OCI-LY3 (cell line): ENCODE data around the gene MATN1.

Experiments
- H2AFZ ChIP-seq: fragments of 200-600, 300-600 bp; shearing (Covaris generic); 2 replicates; pipeline ENCODE4 v1.6.0; 2014; ENCODE audit warnings: antibody characterized with exemption, low read depth, low read length
- H3K27ac ChIP-seq: fragments of 200-600, 300-600 bp; sonication (generic); 2 replicates; pipeline ENCODE4 v1.5.1; 2014; ENCODE audit warnings: mild to moderate bottlenecking, low read length, moderate library complexity, mixed read lengths
- H3K27me3 ChIP-seq: fragments of 200-600, 300-600 bp; sonication (generic); 2 replicates; pipeline ENCODE4 v1.6.1; 2014; ENCODE audit warnings: low read depth, low read length, mixed read lengths
- H3K36me3 ChIP-seq: fragments of 200-600, 300-600 bp; sonication (generic); replicated peaks from 2 replicates; pipeline ENCODE3; 2014; ENCODE audit warnings: low read depth, low read length, mixed read lengths
- H3K4me1 ChIP-seq: fragments of 300-600, 200-600 bp; sonication (generic); 2 replicates; pipeline ENCODE4 v1.6.1; 2014; ENCODE audit warnings: low read length, mixed read lengths
- H3K4me2 ChIP-seq: fragments of 200-600, 300-600 bp; sonication (generic); 2 replicates; pipeline ENCODE4 v1.6.1; 2014; ENCODE audit warnings: low read length, mixed read lengths
- H3K4me3 ChIP-seq: fragments of 300-600, 200-600 bp; sonication (generic); 2 replicates; pipeline ENCODE4 v1.5.1; 2014; ENCODE audit warnings: antibody characterized with exemption, mild to moderate bottlenecking, low read length, moderate library complexity
- H3K79me2 ChIP-seq: fragments of 300-600, 200-600 bp; shearing (Covaris generic); 2 replicates; pipeline ENCODE4 v1.6.1; 2014; ENCODE audit warnings: mild to moderate bottlenecking, low read length, mixed read lengths
- H3K9ac ChIP-seq: fragments of 300-600, 200-600 bp; shearing (Covaris generic); 2 replicates; pipeline ENCODE4 v1.6.0; 2014; ENCODE audit warnings: mild to moderate bottlenecking, low read length, moderate library complexity
- H3K9me3 ChIP-seq: fragments of 200-600, 300-600 bp; shearing (Covaris generic); 2 replicates; pipeline ENCODE4 v1.6.1; 2014; ENCODE audit warnings: low read length, mixed read lengths; ENCODE audit not compliant: insufficient read depth
- H4K20me1 ChIP-seq: fragments of 200-600, 300-600 bp; sonication (generic); 2 replicates; pipeline ENCODE4 v1.6.1; 2016; ENCODE audit warnings: low read length, mixed read lengths; ENCODE audit not compliant: insufficient read depth
- CTCF ChIP-seq: fragments of 200-600, 300-600 bp; sonication (generic); IDR thresholded peaks from 2 replicates; pipeline ENCODE4 v1.5.1; 2014; ENCODE audit warnings: antibody characterized with exemption, low read length, low read depth
- EZH2phosphoT487 ChIP-seq: fragments of 200-600 bp; shearing (Covaris generic); IDR thresholded peaks from 2 replicates; pipeline ENCODE4 v1.6.1; 2018; ENCODE audit warnings: antibody characterized with exemption, mixed run types, low read depth

Gene MATN1

DNA sequence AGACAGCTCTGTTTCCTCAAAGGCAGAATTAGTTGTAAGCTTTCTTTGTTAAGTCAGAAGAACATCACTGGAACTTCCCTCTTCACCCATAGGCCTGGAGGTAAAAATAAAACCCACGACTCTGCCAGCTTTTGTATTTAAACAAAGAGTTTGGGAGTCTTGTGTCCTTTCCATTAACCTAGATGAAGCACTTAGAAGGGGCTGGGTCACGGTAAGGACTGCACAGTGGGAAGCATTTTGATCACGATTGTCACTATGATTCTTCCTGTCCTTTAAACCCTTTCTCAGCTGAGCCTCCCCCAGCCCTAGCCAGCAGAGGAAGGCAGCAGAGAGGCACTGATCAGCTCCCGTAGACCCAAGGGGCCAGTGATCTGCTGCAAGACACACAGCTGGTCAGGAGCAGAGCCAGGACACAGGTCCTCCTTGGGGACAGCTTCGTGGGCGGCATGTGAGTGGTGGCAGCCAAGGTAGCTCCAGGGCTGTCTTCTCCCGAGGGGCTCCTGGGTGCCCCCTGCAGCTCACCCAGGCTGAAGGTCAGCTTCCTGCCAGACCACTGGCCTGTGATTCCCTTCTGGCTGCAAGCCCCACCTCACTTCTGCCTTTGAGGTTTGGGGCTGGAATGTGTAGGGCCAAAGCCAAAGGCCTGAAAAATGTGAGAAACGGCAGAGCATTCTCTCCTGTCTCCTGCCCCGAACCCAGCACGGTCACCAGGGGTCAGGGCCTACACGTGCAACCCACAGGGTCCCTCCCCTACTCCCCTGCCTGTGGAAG is 38.2 kb upstream of the MATN1 start:
- TF ChIP-seq CTCF (no peak), EZH2phosphoT487 (no peak)
- peaks cover 20% of the 10 kb centered on the region for H3K79me2 ChIP-seq
- H3K36me3 ChIP-seq, result no peaks in the 10 kb centered on the region
- peak overlapping the region; percentile 71 for H3K27ac ChIP-seq
- H3K4me2 ChIP-seq, result peak overlapping the region; percentile 100
- no peak overlapping the region for H3K4me3 ChIP-seq
- peak overlapping the region; percentile 58 for H2AFZ ChIP-seq
- no peaks in the 10 kb centered on the region for H3K27me3 ChIP-seq
- peaks cover 74% of the 10 kb centered on the region for H3K4me1 ChIP-seq
- H4K20me1 ChIP-seq, result no peaks in the 10 kb centered on the region
- peak overlapping the region; percentile 9; the same call in 1 of the 2 replicates for H3K9ac ChIP-seq
- H3K9me3 ChIP-seq, result no peaks in the 10 kb centered on the region

DNA sequence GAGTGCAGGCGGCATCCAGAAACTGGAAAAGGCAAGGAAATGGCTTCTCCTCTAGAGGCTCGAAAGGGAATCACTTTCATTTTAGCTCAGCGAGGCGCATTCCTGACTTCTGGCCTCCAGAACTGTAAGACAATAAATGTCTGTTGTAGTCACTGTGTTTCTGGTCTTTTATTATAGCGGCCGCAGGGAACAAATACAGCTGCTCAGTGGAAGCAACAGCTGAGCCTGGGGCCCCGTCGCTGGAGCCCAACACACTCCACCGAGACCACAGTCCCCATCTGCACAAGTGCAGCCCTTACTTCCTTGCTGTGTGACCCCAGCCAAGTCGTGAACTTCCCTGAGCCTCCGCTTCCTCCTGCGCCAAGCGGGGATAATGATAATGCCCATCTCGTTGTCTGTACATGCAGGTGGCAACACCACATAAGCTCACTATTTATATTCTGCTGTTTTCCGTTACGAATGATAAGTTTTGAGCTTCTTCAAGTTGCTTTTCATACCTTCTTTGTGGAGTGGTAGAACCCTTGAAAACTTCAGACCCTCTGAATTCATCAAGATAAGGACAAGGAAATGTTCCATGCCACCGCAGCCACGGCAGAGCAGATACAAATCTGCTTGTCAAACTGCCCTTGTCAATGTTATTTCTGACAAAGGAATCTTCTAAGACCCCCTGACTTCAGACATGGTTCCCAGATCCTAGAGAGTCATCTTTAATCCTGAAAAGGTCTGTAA is 37.4 kb upstream of the MATN1 start:
- peak overlapping the region; percentile 58 for H2AFZ ChIP-seq
- peaks cover 28% of the 10 kb centered on the region for H3K79me2 ChIP-seq
- H3K27ac ChIP-seq, result peak overlapping the region; percentile 71
- H3K9ac ChIP-seq, result peak overlapping the region; percentile 9; the same call in 1 of the 2 replicates
- no peaks in the 10 kb centered on the region for H3K9me3 ChIP-seq
- TF ChIP-seq CTCF (no peak), EZH2phosphoT487 (no peak)
- peaks cover 7% of the 10 kb centered on the region; the same call in 1 of the 2 replicates for H4K20me1 ChIP-seq
- no peaks in the 10 kb centered on the region for H3K27me3 ChIP-seq
- peaks cover 78% of the 10 kb centered on the region for H3K4me1 ChIP-seq
- H3K4me2 ChIP-seq, result peak overlapping the region; percentile 100
- peak overlapping the region; percentile 39; the same call in 1 of the 2 replicates for H3K4me3 ChIP-seq
- H3K36me3 ChIP-seq, result peaks cover 6% of the 10 kb centered on the region

DNA sequence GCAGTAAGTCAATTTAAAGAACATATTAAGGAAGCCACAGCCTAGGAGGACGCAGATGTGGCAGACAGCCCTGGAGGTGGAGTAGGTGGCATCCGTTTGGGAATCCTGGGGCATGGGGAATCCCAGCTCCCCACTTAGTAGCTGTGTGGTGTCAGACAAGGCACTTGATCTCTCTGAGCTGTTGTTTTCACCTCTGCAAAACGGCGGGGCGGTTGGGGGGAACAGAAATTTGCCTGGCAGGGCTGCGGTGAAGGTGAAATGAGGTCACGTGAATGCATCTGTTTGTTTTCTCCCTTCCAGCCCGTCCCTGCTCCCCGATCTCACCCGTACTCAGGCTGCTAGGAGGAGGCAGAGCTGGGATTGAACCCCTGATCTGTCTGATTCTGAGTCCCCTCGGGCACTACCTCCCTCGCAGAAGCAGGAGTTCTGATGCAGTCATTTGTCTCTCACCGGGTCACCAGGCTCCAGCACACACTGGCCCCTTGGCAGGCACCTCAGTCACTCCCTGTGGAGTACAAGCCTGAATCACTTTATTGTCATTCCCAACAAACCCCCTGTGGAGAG is 36.4 kb upstream of the MATN1 start:
- no peak overlapping the region for H3K27ac ChIP-seq
- H3K4me1 ChIP-seq, result peaks cover 78% of the 10 kb centered on the region
- H3K27me3 ChIP-seq, result no peaks in the 10 kb centered on the region
- peaks cover 15% of the 10 kb centered on the region for H3K36me3 ChIP-seq
- H3K9me3 ChIP-seq, result no peaks in the 10 kb centered on the region
- peak overlapping the region; percentile 21 for H3K9ac ChIP-seq
- H3K79me2 ChIP-seq, result peaks cover 38% of the 10 kb centered on the region
- peak overlapping the region; percentile 39 for H3K4me3 ChIP-seq
- H3K4me2 ChIP-seq, result peak overlapping the region; percentile 100
- peaks cover 8% of the 10 kb centered on the region; the same call in 1 of the 2 replicates for H4K20me1 ChIP-seq
- H2AFZ ChIP-seq, result no peak overlapping the region
- TF ChIP-seq CTCF, result no peak
- no peak for TF ChIP-seq EZH2phosphoT487
